Upper lobe of left lung (tissue), 4 donors: ENCODE measurements around the gene JPT2.

Source experiments
- EP300 ChIP-seq, 4 donors: sonication (generic); formaldehyde crosslinking; IDR thresholded peaks; one replicate each; pipeline ENCODE4 v1.5.1; 2017; ENCODE audit warnings: antibody characterized with exemption in 4 of 4, control low read depth in 2 of 4
- POLR2A ChIP-seq, 4 donors: fragments of 450-650 bp; IDR thresholded peaks; one replicate each; pipeline ENCODE4 v1.5.1; 2016 to 2017; ENCODE audit warnings: antibody characterized with exemption in 4 of 4, mild to moderate bottlenecking in 2 of 4
- POLR2AphosphoS5 ChIP-seq, 2 donors: sonication (generic); formaldehyde crosslinking; IDR thresholded peaks; one replicate each; pipeline ENCODE4 v1.5.1; 2017; ENCODE audit warnings: antibody characterized with exemption in 2 of 2
- TF ChIP-seq, protein P1 (sequence below), 6 experiments: fragments of 450-650 bp in 4 of 6; fragments of 200-600 bp in 2 of 6; sonication (generic) in 2 of 6; IDR thresholded peaks; one replicate each; pipeline ENCODE4 v1.5.1; 2016 to 2019; ENCODE audit warnings: antibody characterized with exemption in 6 of 6

DNA sequence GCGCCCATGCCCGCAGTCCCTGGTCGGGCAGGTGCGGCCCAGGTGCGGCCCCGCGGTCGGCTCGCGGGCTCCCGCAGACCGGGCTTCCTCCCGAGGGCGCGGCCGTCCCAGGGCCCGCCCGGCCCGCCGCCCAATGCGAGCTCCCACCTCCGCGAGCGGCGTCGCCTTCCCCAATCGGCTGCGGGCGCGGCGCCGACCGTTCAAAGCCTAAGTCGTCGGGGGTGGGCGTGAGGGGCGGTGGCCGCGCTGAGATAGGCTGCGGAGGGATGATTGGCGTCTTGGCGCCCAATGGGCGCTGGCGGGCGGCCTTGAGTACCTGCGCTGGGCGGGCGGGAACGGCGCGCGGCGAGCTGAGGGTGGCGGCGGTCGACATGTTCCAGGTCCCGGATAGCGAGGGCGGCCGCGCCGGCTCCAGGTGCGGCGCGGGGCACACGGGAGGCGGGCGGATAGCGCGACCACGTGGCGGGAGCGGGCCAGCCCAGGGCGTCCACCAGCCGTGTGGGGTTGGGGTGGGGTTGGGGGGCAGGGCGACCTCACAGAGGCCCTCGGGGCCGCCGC is at the start of gene JPT2:
- TF ChIP-seq, protein P1, sequence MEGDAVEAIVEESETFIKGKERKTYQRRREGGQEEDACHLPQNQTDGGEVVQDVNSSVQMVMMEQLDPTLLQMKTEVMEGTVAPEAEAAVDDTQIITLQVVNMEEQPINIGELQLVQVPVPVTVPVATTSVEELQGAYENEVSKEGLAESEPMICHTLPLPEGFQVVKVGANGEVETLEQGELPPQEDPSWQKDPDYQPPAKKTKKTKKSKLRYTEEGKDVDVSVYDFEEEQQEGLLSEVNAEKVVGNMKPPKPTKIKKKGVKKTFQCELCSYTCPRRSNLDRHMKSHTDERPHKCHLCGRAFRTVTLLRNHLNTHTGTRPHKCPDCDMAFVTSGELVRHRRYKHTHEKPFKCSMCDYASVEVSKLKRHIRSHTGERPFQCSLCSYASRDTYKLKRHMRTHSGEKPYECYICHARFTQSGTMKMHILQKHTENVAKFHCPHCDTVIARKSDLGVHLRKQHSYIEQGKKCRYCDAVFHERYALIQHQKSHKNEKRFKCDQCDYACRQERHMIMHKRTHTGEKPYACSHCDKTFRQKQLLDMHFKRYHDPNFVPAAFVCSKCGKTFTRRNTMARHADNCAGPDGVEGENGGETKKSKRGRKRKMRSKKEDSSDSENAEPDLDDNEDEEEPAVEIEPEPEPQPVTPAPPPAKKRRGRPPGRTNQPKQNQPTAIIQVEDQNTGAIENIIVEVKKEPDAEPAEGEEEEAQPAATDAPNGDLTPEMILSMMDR (IDR thresholded peaks at IDR 0.05), result peak in 2 of 6 experiments; percentile 7 to 17
- peak in 1 of 4 donors; percentile 74 for TF ChIP-seq POLR2A (IDR thresholded peaks at IDR 0.05)
- peak in 1 of 2 donors; percentile 73 for TF ChIP-seq POLR2AphosphoS5 (IDR thresholded peaks at IDR 0.05)
- TF ChIP-seq EP300 (IDR thresholded peaks at IDR 0.05), result no peak
